Nephron (organoid): ENCODE results near the gene LRP6.

Source experiments
- H3K27ac Mint-ChIP-seq, 3 experiments: 2 replicates each; pipeline ENCODE4 v1.8.0; 2020; ENCODE audit warnings: mixed read lengths in 3 of 3, mild to moderate bottlenecking in 2 of 3, moderate library complexity in 1 of 3
- H3K27me3 Mint-ChIP-seq: 2 replicates; pipeline ENCODE4 v1.8.0; 2021; ENCODE audit warnings: low read depth, mild to moderate bottlenecking, moderate library complexity, mixed read lengths
- H3K36me3 Mint-ChIP-seq: 2 replicates; pipeline ENCODE4 v1.8.0; 2020; ENCODE audit warnings: low read depth, mixed read lengths
- H3K4me1 Mint-ChIP-seq: 2 replicates; pipeline ENCODE4 v1.8.0; 2020; ENCODE audit warnings: mixed read lengths
- H3K4me3 Mint-ChIP-seq, 3 experiments: 2 replicates each; pipeline ENCODE4 v1.8.0; 2020; ENCODE audit warnings: mild to moderate bottlenecking in 3 of 3, mixed read lengths in 3 of 3, moderate library complexity in 2 of 3
- H3K9me3 Mint-ChIP-seq: 2 replicates; pipeline ENCODE4 v1.8.0; 2020; ENCODE audit warnings: mixed read lengths
- TF ChIP-seq, protein P1 (sequence below), 3 experiments: fragments of 200-600 bp; sonication (generic); IDR thresholded peaks; one replicate each; pipeline ENCODE4 v1.5.0; 2021; ENCODE audit warnings: antibody characterized with exemption in 3 of 3; ENCODE audit not compliant: unreplicated experiment in 3 of 3

LRP6 gene

DNA sequence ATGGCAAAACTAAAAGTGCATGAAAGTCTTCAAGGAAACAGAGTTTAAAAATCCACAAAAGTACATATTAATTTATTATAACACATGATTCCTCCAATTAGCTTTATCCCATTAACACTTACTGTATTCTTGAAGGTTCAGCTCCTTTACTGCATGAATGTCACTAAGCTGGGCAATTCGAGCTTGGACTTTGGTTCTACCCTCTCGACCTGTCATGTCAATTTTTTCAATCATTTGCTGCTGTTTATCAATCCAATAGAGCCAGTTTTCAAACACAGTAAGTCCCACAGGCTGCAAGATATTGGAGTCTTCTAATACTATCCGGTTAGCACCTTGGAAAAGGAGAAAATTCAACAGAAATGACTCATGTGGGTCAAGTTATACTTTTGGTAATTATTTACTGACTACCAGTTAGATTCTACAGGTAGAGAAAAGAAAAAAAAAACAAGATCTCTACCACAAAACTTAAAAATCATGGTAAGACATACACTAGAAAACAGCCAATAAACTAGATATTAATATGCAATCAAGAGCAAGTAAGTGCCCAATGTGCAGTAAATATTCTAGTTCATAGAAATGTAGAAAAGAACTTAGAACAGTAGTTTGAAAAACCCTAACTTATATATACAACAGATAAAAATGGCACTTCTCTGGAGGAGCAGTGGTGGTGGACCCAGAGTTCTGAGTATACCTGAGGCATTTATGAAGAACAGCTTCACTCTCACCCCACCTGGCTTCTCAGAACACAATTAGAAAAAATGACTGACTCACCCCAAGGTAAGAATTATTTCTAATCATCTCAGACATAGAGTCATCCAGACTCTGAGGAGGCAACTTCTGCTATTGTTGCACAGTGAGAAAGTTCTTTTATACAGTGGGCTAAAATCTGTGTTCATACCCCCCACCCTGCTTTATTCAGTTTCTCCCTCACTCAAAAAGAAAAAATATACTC, 128.4 kb downstream of the LRP6 start:
- no peak overlapping the region for H3K4me3 Mint-ChIP-seq
- H3K4me1 Mint-ChIP-seq: no peaks in the 10 kb centered on the region
- H3K27me3 Mint-ChIP-seq: no peaks in the 10 kb centered on the region
- H3K27ac Mint-ChIP-seq: peak overlapping the region in 1 of 3 experiments; percentile 38
- TF ChIP-seq, protein P1, sequence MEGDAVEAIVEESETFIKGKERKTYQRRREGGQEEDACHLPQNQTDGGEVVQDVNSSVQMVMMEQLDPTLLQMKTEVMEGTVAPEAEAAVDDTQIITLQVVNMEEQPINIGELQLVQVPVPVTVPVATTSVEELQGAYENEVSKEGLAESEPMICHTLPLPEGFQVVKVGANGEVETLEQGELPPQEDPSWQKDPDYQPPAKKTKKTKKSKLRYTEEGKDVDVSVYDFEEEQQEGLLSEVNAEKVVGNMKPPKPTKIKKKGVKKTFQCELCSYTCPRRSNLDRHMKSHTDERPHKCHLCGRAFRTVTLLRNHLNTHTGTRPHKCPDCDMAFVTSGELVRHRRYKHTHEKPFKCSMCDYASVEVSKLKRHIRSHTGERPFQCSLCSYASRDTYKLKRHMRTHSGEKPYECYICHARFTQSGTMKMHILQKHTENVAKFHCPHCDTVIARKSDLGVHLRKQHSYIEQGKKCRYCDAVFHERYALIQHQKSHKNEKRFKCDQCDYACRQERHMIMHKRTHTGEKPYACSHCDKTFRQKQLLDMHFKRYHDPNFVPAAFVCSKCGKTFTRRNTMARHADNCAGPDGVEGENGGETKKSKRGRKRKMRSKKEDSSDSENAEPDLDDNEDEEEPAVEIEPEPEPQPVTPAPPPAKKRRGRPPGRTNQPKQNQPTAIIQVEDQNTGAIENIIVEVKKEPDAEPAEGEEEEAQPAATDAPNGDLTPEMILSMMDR (IDR thresholded peaks at IDR 0.05; ENCODE audit: unreplicated experiment in 3 of 3): no peak
- H3K36me3 Mint-ChIP-seq: peaks cover 77% of the 10 kb centered on the region
- H3K9me3 Mint-ChIP-seq: no peaks in the 10 kb centered on the region

DNA sequence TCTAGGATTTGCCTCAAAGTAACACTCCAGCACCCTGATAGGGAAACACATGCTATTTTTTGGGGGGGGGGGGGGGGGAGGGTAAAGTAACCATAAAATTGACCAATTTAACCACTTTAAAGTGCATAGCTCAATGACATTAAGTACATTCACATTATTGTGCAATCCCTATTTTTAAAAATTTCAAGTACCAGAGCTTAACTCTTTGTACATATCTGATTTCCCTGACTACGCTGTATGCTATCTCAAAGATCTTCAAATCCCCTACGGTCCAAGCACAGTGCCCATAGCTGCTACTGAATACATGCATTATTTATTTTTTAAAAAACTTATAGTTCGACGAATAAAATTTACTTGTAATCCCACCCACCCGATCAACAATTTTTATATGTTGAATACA, 133.1 kb downstream of the LRP6 start:
- no peaks in the 10 kb centered on the region for H3K9me3 Mint-ChIP-seq
- H3K27me3 Mint-ChIP-seq: no peaks in the 10 kb centered on the region
- H3K4me1 Mint-ChIP-seq: no peaks in the 10 kb centered on the region
- no peak overlapping the region for H3K27ac Mint-ChIP-seq
- no peak overlapping the region for H3K4me3 Mint-ChIP-seq
- TF ChIP-seq, protein P1 (IDR thresholded peaks at IDR 0.05; ENCODE audit: unreplicated experiment in 3 of 3): no peak
- peaks cover 70% of the 10 kb centered on the region for H3K36me3 Mint-ChIP-seq

DNA sequence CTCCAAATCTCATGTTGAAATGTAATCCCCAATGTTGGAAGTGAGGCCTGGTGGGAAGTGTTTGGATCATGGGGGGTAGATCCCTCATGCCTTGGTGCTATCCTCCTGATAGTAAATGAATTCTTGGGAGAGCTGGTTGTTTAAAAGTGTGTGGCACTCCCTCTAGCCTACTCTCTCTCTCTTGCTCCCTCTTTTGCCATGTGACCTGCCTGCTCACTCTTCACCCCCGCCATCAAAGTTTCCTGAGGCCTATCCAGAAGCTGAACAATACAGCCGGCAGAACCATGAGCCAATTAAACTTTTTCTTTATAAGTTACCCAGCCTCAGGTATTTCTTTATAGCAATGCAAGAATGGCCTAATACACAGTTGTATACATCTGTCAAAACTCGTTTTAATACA, 133.6 kb downstream of the LRP6 start:
- Mint-ChIP-seq H3K9me3 (no peaks in the 10 kb centered on the region), H3K27me3 (no peaks in the 10 kb centered on the region), H3K36me3 (peaks cover 68% of the 10 kb centered on the region), H3K4me1 (no peaks in the 10 kb centered on the region), H3K27ac (no peak overlapping the region), H3K4me3 (no peak overlapping the region)
- TF ChIP-seq, protein P1 (IDR thresholded peaks at IDR 0.05; ENCODE audit: unreplicated experiment in 3 of 3): no peak

DNA sequence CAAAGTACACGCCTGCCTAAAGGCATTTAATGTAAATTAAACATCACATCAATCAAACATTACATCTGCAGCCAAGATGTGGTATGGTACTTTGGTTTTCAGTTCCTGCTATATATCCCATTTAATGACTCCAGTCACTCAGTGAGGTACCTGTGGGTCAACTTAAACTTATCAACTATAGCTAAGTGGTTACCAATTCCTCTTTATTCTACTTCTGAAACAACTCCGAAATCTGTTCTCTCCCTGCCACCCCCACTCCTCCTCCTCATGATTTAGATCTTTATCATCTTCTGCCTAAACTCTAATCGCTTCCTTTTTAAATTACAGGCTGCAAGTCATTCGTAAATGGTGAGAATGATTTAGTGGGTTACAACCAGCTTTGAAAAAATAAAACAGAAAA, 138.2 kb downstream of the LRP6 start:
- no peak overlapping the region for H3K4me3 Mint-ChIP-seq
- H3K9me3 Mint-ChIP-seq: no peaks in the 10 kb centered on the region
- TF ChIP-seq, protein P1 (IDR thresholded peaks at IDR 0.05; ENCODE audit: unreplicated experiment in 3 of 3): no peak
- H3K27ac Mint-ChIP-seq: no peak overlapping the region
- H3K36me3 Mint-ChIP-seq: peaks cover 79% of the 10 kb centered on the region
- H3K4me1 Mint-ChIP-seq: no peaks in the 10 kb centered on the region
- H3K27me3 Mint-ChIP-seq: no peaks in the 10 kb centered on the region

DNA sequence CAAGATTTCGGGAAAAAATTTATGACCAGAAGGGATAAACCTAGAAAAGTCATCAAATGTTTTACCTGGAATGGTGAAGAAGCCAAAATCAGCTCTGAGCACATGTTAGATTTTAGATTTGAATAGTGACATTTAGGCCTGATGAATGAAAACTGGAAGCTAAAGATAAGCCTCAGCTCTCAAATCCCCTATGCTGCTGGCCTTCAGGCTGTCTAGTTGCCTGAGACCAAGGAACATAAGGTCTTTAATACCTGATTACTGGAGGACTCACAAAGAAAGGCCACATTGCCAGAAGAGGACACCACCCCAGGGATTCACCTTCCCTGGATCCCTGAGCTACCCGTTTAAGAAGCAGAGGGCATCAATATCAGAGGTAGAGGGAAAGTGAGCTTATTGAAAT, 139.5 kb downstream of the LRP6 start:
- H3K4me1 Mint-ChIP-seq: no peaks in the 10 kb centered on the region
- no peak overlapping the region for H3K4me3 Mint-ChIP-seq
- TF ChIP-seq, protein P1 (IDR thresholded peaks at IDR 0.05; ENCODE audit: unreplicated experiment in 3 of 3): no peak
- H3K36me3 Mint-ChIP-seq: peaks cover 80% of the 10 kb centered on the region
- H3K27ac Mint-ChIP-seq: no peak overlapping the region
- no peaks in the 10 kb centered on the region for H3K9me3 Mint-ChIP-seq
- H3K27me3 Mint-ChIP-seq: no peaks in the 10 kb centered on the region

DNA sequence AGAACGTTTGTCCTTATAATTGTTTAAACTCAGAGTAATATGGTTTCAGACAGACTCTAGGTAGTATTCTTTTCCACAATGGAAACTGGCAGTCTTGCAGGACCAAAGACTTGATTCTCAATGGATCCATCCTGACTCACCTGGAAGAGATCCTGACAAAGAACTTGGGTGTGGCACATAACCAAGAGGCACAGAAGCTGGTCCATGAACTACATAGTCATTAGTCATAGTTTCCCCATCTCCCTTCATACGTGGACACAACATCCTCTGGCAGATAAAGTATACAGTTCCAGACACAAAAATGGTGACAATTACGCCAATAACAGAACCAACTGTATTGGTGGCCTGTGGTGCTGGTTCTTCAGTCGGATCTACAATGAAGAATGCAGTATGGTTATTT, 140.3 kb downstream of the LRP6 start:
- no peaks in the 10 kb centered on the region for H3K4me1 Mint-ChIP-seq
- H3K27ac Mint-ChIP-seq: no peak overlapping the region
- H3K9me3 Mint-ChIP-seq: no peaks in the 10 kb centered on the region
- TF ChIP-seq, protein P1 (IDR thresholded peaks at IDR 0.05; ENCODE audit: unreplicated experiment in 3 of 3): no peak
- no peaks in the 10 kb centered on the region for H3K27me3 Mint-ChIP-seq
- H3K36me3 Mint-ChIP-seq: peaks cover 80% of the 10 kb centered on the region
- H3K4me3 Mint-ChIP-seq: no peak overlapping the region
